Mucosa of descending colon (tissue), 3 donors: ENCODE measurements around the gene INPP4B. TPM values are rescaled to one million over a fixed set of nuclear protein-coding genes. Genes with fewer than 3 reads are reported as not detected.

ENCODE experiments used
- ATAC-seq: fragments of 200-7000 bp; cut with Tn5 transposase; one replicate; pipeline ENCODE4 v1.9.1; 2020; ENCODE audit warnings: mild to moderate bottlenecking, moderate library complexity
- DNase-seq, 3 donors: peaks; one replicate each; pipeline ENCODE4 v3.0.0-alpha.2; 2020
- H3K36me3 ChIP-seq: fragments of 200-600 bp; one replicate; pipeline ENCODE4 v1.8.0; 2021; ENCODE audit warnings: low read depth, mild to moderate bottlenecking
- H3K4me1 ChIP-seq: fragments of 200-600 bp; one replicate; pipeline ENCODE4 v1.8.0; 2021; ENCODE audit warnings: low read depth, mild to moderate bottlenecking
- H3K4me3 ChIP-seq: fragments of 200-600 bp; one replicate; pipeline ENCODE4 v1.8.0; 2021; ENCODE audit warnings: mild to moderate bottlenecking
- H3K9me3 ChIP-seq: fragments of 200-600 bp; one replicate; pipeline ENCODE4 v1.8.0; 2021; ENCODE audit warnings: mild to moderate bottlenecking
- CTCF ChIP-seq: fragments of 200-600 bp; IDR thresholded peaks from one replicate; pipeline ENCODE4 v1.8.0; 2022; ENCODE audit warnings: antibody characterized with exemption, mild to moderate bottlenecking
- intact Hi-C, 2 donors: fragments of 100-400 bp; cut with DNase I in 1 of 2; cut with micrococcal nuclease in 1 of 2; formaldehyde crosslinking; loops; one replicate each; pipeline versions ENCODE4 v1.11.0 to v1.11.1; 2022; cut with DNase I, micrococcal nuclease
- total RNA-seq, 3 donors: library from RNA; stranded (reverse); fragmentation: NEBNext Ultra II Directional in 2 of 3; extraction: Animal tissue kit (Norgen Biotek cat#: 25700) in 2 of 3; gene quantifications; one replicate each; pipeline versions ENCODE4 v1.2.1 to v1.2.4, GENCODE V29; 2021 to 2023
- donor health status: DM: no; HTN: no; CAD: no; lungs with moderate emphysema.
- donor health status: DM: no; HTN: no; CAD: no.
- donor health status: DM: no; HTN: yes; CAD: no.

INPP4B gene
- total RNA-seq, 3 donors from 2014 or later, result 22.2 to 27.3 (median 24.1) TPM

- H3K4me1 ChIP-seq, result peaks cover 8% of the 10 kb centered on the region
- TF ChIP-seq CTCF, result no peak
- peak; percentile 5 for ATAC-seq
Observed at GRCh38 chr4:142406917-142407501, 439.1 kb downstream of the INPP4B start.

GRCh38 chr4:142406499-142406835 lies 439.6 kb downstream of the INPP4B start:
- no peaks in the 10 kb centered on the region for H3K36me3 ChIP-seq
- ATAC-seq (no peak), DNase-seq (no peak)
- H3K4me3 ChIP-seq, result no peak overlapping the region
- intact Hi-C loops, result no loop called here
- TF ChIP-seq CTCF, result no peak
- H3K4me1 ChIP-seq, result peaks cover 8% of the 10 kb centered on the region
- no peaks in the 10 kb centered on the region for H3K9me3 ChIP-seq

More at GRCh38 chr4:142406917-142407501, 439.1 kb downstream of the INPP4B start:
- no peaks in the 10 kb centered on the region for H3K9me3 ChIP-seq
- H3K4me3 ChIP-seq, result no peak overlapping the region
- intact Hi-C loops, result no loop called here
- no peak for DNase-seq
- no peaks in the 10 kb centered on the region for H3K36me3 ChIP-seq

GRCh38 chr4:142405695-142406498 lies 440.2 kb downstream of the INPP4B start:
- H3K4me1 ChIP-seq, result peaks cover 8% of the 10 kb centered on the region
- no peak for TF ChIP-seq CTCF
- intact Hi-C loops, result no loop called here
- H3K36me3 ChIP-seq, result no peaks in the 10 kb centered on the region
- H3K4me3 ChIP-seq, result no peak overlapping the region
- no peaks in the 10 kb centered on the region for H3K9me3 ChIP-seq
- DNase-seq (no peak), ATAC-seq (peak; percentile 60)

- H3K9me3 ChIP-seq, result no peaks in the 10 kb centered on the region
- peak; percentile 78 for ATAC-seq
- peak in 2 of 3 donors; percentile 39 to 56 for DNase-seq
- intact Hi-C loops, result no loop called here
- H3K36me3 ChIP-seq, result no peaks in the 10 kb centered on the region
- peaks cover 8% of the 10 kb centered on the region for H3K4me1 ChIP-seq
- TF ChIP-seq CTCF, result no peak
- no peak overlapping the region for H3K4me3 ChIP-seq
Observed at GRCh38 chr4:142405021-142405694, 440.9 kb downstream of the INPP4B start.

GRCh38 chr4:142404191-142404611 lies 441.9 kb downstream of the INPP4B start:
- no peaks in the 10 kb centered on the region for H3K9me3 ChIP-seq
- H3K36me3 ChIP-seq, result no peaks in the 10 kb centered on the region
- no peak for ATAC-seq
- no peak for DNase-seq
- H3K4me1 ChIP-seq, result peaks cover 8% of the 10 kb centered on the region
- TF ChIP-seq CTCF, result no peak
- no peak overlapping the region for H3K4me3 ChIP-seq
- intact Hi-C loops, result no loop called here
